Endothelial cell of umbilical vein (primary cell): ENCODE results near the gene SIGLEC9. TPM values are rescaled to one million over a fixed set of nuclear protein-coding genes. Genes with fewer than 3 reads are reported as not detected.

Source experiments
- BruUV-seq: library from RNA; stranded (reverse); fragments of 400-500 nt; replicated peaks from 2 replicates; lab custom pipeline; 2021; lab: Mats Ljungman, UMichigan
- CTCF ChIA-PET: fragments of 300-600, 350-600 bp; sonication (Branson Sonifier 250); formaldehyde crosslinking; loops from one replicate; lab custom pipeline; 2021; ENCODE audit warnings: antibody characterized with exemption, inconsistent platforms; lab: Charles Lee
- POLR2A ChIA-PET: fragments of 300-600, 350-600 bp; sonication (Branson Sonifier 250); formaldehyde crosslinking; loops from one replicate; lab custom pipeline; 2021; ENCODE audit warnings: antibody characterized with exemption, inconsistent platforms; lab: Charles Lee
- DNase-seq: peaks from one replicate; pipeline ENCODE4 v3.0.0-alpha.2; 2011; ENCODE audit warnings: low read depth, low spot score
- FAIRE-seq: peaks from 2 replicates; lab custom pipeline; 2011; peaks lifted over from hg19 to GRCh38; lab: Jason Lieb, UNC
- H2AFZ ChIP-seq: 2 replicates; pipeline ENCODE4 v1.6.0; 2012; ENCODE audit warnings: low read depth, low read length, control low read depth, inconsistent platforms
- H3K27ac ChIP-seq: 2 replicates; pipeline ENCODE4 v1.5.1; 2011; ENCODE audit warnings: low read depth, mild to moderate bottlenecking, control low read depth, low read length, moderate library complexity; ENCODE audit not compliant: insufficient read depth
- H3K27me3 ChIP-seq, 2 experiments: 2 replicates each; pipeline versions ENCODE4 v1.6.0 to v1.6.1; 2011; ENCODE audit warnings: low read length in 2 of 2, mixed read lengths in 1 of 2; ENCODE audit not compliant: control insufficient read depth in 2 of 2, insufficient read depth in 2 of 2
- H3K36me3 ChIP-seq, 2 experiments: 2 replicates in 1 of 2; 3 replicates in 1 of 2; pipeline ENCODE4 v1.5.1; 2011; ENCODE audit warnings: low read length in 2 of 2, mild to moderate bottlenecking in 1 of 2, moderate library complexity in 1 of 2; ENCODE audit not compliant: control insufficient read depth in 2 of 2, insufficient read depth in 2 of 2; ENCODE audit errors: extremely low read depth in 1 of 2
- H3K4me1 ChIP-seq: 3 replicates; pipeline ENCODE4 v1.5.1; 2011; ENCODE audit warnings: mild to moderate bottlenecking, low read length; ENCODE audit not compliant: control insufficient read depth, insufficient read depth; ENCODE audit errors: extremely low read depth
- H3K4me2 ChIP-seq: 2 replicates; pipeline ENCODE4 v1.6.1; 2011; ENCODE audit warnings: low read length, control low read depth, mixed read lengths; ENCODE audit not compliant: insufficient read depth
- H3K4me3 ChIP-seq, 3 experiments: fragments of 200-600 bp in 1 of 3; sonication (generic), shearing (Covaris generic) in 1 of 3; replicated peaks in 1 of 3; 2 replicates each; pipeline ENCODE4 v1.5.1; 2011 to 2016; ENCODE audit warnings: control low read depth in 3 of 3, low read length in 3 of 3, mild to moderate bottlenecking in 2 of 3, inconsistent platforms in 1 of 3, low read depth in 1 of 3, moderate library complexity in 1 of 3; ENCODE audit not compliant: insufficient read depth in 1 of 3
- H3K79me2 ChIP-seq: 2 replicates; pipeline ENCODE4 v1.6.0; 2012; ENCODE audit warnings: low read length, inconsistent platforms; ENCODE audit not compliant: control insufficient read depth, insufficient read depth
- H3K9ac ChIP-seq: replicated peaks from 2 replicates; pipeline ENCODE3; 2011; ENCODE audit warnings: low read length, control low read depth; ENCODE audit not compliant: insufficient read depth; ENCODE audit errors: extremely low read depth
- H3K9me1 ChIP-seq: replicated peaks from 3 replicates; pipeline ENCODE4 v1.6.0; 2011; ENCODE audit warnings: mild to moderate bottlenecking, low read length; ENCODE audit not compliant: control insufficient read depth, insufficient read depth; ENCODE audit errors: extremely low read depth
- H3K9me3 ChIP-seq: replicated peaks from 2 replicates; pipeline ENCODE4 v1.5.1; 2012; ENCODE audit warnings: low read length, inconsistent platforms; ENCODE audit not compliant: control insufficient read depth, insufficient read depth
- H4K20me1 ChIP-seq: replicated peaks from 2 replicates; pipeline ENCODE3; 2011; ENCODE audit warnings: mild to moderate bottlenecking, low read length; ENCODE audit not compliant: control insufficient read depth, insufficient read depth; ENCODE audit errors: extremely low read depth
- CTCF ChIP-seq, 2 donors: IDR thresholded peaks; 1 replicate in 1 of 2; 2 replicates in 1 of 2; pipeline ENCODE4 v1.5.1; 2011; ENCODE audit warnings: low read length in 2 of 2, mild to moderate bottlenecking in 2 of 2, moderate library complexity in 2 of 2, control low read depth in 1 of 2, inconsistent platforms in 1 of 2, low read depth in 1 of 2; ENCODE audit not compliant: insufficient read depth in 1 of 2; ENCODE audit errors: extremely low read depth in 1 of 2
- GATA2 ChIP-seq: IDR thresholded peaks from 2 replicates; pipeline ENCODE4 v1.7.0; 2011; ENCODE audit warnings: low read depth, mild to moderate bottlenecking, moderate library complexity, mixed read lengths, low read length; ENCODE audit not compliant: insufficient read length, insufficient read depth
- JUN ChIP-seq: IDR thresholded peaks from 2 replicates; pipeline ENCODE4 v1.6.1; 2011; ENCODE audit warnings: borderline replicate concordance, low read depth; ENCODE audit not compliant: insufficient read length, insufficient read depth
- MYC ChIP-seq: IDR thresholded peaks from one replicate; pipeline ENCODE4 v1.6.1; 2011; ENCODE audit warnings: mild to moderate bottlenecking, low read depth, low read length
- POLR2A ChIP-seq: IDR thresholded peaks from 2 replicates; pipeline ENCODE4 v1.6.1; 2012; ENCODE audit warnings: low read depth, mild to moderate bottlenecking, control low read depth, low read length
- POLR2AphosphoS5 ChIP-seq: IDR thresholded peaks from 2 replicates; pipeline ENCODE4 v1.6.1; 2012; ENCODE audit warnings: low read depth, mild to moderate bottlenecking, control low read depth, low read length, moderate library complexity; ENCODE audit not compliant: insufficient read depth
- dilution Hi-C: fragments of 300-500 bp; cut with MboI; formaldehyde crosslinking; loops from one replicate; pipeline ENCODE4 v1.15.0; 2019; ENCODE audit warnings: low sequenced_read_pairs; ENCODE audit not compliant: extremely low pct_ligation_motif_present
- intact Hi-C: fragments of 100-400 bp; cut with micrococcal nuclease; formaldehyde crosslinking; loops from one replicate; pipeline ENCODE4 v1.10.0; 2022
- polyA plus RNA-seq, 4 experiments: library from polyadenylated mRNA; depleted of rRNA in 3 of 4; stranded (reverse) in 3 of 4; unstranded in 1 of 4; fragments of >200 nt; gene quantifications; 2 replicates each; pipeline versions ENCODE4 v1.2.1 to v1.2.3, GENCODE V29; 2011 to 2012; ENCODE audit warnings: missing spikeins in 1 of 4
- total RNA-seq: library from RNA; stranded (reverse); gene quantifications from 2 replicates; pipeline ENCODE4 v1.2.3, GENCODE V29; 2021
- TF ChIP-seq, protein P1 (sequence below): IDR thresholded peaks from 2 replicates; pipeline ENCODE4 v1.6.1; 2011; ENCODE audit not compliant: insufficient read depth, insufficient read length

SIGLEC9 gene
- total and polyA plus RNA-seq, 2 donors (not counting 3 experiments of a cell fraction or from before 2014, with no cell fraction given) = not detected

DNA sequence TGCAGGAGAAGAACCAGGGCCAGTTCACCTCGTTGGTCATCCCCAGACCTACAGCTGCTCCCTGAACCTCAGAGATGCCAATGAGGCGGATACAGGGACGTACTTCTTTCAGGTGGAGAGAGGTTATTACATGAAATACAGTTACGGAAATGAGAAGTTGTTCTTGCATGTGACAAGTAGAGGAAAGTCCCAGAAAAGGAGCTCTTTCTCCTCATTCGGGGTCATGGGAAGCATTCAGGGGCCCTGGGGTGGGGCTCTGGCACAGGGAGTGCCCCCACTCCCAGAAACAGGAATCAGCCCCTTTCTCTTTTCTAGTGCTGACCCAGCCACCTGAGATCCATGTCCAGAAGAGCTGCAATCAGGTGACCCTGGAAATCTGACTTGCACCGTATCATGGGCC is 4.5 kb upstream of the SIGLEC9 start:
- no TSS peak for BruUV-seq
- Histone ChIP-seq H3K4me2 (no peak overlapping the region), H3K4me1 (no peaks in the 10 kb centered on the region), H3K4me3 (no peak overlapping the region), H3K79me2 (no peaks in the 10 kb centered on the region), H3K9ac (no peak overlapping the region), H4K20me1 (no peaks in the 10 kb centered on the region), H3K9me1 (no peaks in the 10 kb centered on the region), H3K9me3 (no peaks in the 10 kb centered on the region), H3K27me3 (no peaks in the 10 kb centered on the region), H3K36me3 (no peaks in the 10 kb centered on the region), H2AFZ (no peak overlapping the region), H3K27ac (no peak overlapping the region)
- POLR2A ChIA-PET = no interaction called here
- dilution Hi-C loops = no loop called here
- no peak for FAIRE-seq
- no peak for DNase-seq
- CTCF ChIA-PET = no interaction called here
- TF ChIP-seq MYC = no peak
- no peak for TF ChIP-seq GATA2
- TF ChIP-seq, protein P1, sequence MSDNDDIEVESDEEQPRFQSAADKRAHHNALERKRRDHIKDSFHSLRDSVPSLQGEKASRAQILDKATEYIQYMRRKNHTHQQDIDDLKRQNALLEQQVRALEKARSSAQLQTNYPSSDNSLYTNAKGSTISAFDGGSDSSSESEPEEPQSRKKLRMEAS = no peak
- intact Hi-C loops = no loop called here

DNA sequence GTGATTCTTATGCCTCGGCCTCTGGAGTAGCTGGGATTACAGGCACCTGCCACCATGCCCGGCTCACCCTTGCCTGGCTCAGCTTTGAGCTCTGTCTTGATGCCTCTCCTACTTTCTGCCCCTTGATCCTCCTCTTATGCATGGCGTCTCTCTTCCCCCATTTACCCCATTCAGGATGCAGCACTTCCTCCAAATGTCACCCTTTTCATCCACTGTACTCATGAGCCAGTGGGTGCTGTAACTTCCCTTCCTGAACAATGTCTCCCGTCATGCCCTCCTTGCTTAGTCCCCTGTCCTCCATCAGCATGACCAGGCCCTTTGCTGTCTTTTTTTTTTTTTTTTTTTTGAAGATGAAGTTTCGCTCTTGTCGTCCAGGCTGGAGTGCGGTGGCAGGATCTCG is 3.4 kb upstream of the SIGLEC9 start:
- no TSS peak for BruUV-seq

More for the DNA sequence above, 3.4 kb upstream of the SIGLEC9 start:
- Histone ChIP-seq H3K9me1 (no peaks in the 10 kb centered on the region), H3K4me1 (no peaks in the 10 kb centered on the region), H2AFZ (no peak overlapping the region), H3K36me3 (no peaks in the 10 kb centered on the region), H3K9me3 (no peaks in the 10 kb centered on the region), H3K79me2 (no peaks in the 10 kb centered on the region), H3K27me3 (no peaks in the 10 kb centered on the region), H3K27ac (no peak overlapping the region), H3K9ac (no peak overlapping the region), H4K20me1 (no peaks in the 10 kb centered on the region), H3K4me3 (no peak overlapping the region), H3K4me2 (no peak overlapping the region)
- DNase-seq = no peak
- FAIRE-seq = no peak
- TF ChIP-seq, protein P1 = no peak
- TF ChIP-seq CTCF (IDR thresholded peaks at IDR 0.05; ENCODE audit: extremely low read depth in 1 of 2, insufficient read depth in 1 of 2, low read depth in 1 of 2, low read length in 2 of 2) (no peak), MYC (no peak), JUN (no peak), POLR2AphosphoS5 (no peak), GATA2 (no peak), POLR2A (no peak)
- CTCF ChIA-PET = no interaction called here
- intact Hi-C loops = no loop called here
- POLR2A ChIA-PET = no interaction called here
- dilution Hi-C loops = no loop called here
